HEK293 (cell line): Measurements from ENCODE around the gene C9orf85.

Source experiments
- CTCF ChIA-PET: fragments of 350-600 bp; formaldehyde crosslinking; extraction: SDS; loops from one replicate; lab custom pipeline; 2021; ENCODE audit warnings: antibody characterized with exemption; lab: Yijun Ruan, JAX
- POLR2A ChIA-PET: fragments of 300-600 bp; formaldehyde crosslinking; extraction: SDS; loops from one replicate; lab custom pipeline; 2020; ENCODE audit warnings: antibody characterized with exemption, inconsistent platforms; lab: Yijun Ruan, JAX
- H3K27ac ChIP-seq: fragments of 200-500 bp; sonication (Bioruptor generic); 2 replicates; pipeline ENCODE4 v1.5.1; 2014; ENCODE audit warnings: low read depth, low read length, control low read depth, inconsistent platforms; ENCODE audit errors: extremely low read depth
- H3K36me3 ChIP-seq, 2 experiments: fragments of 200-500 bp in 1 of 2; sonication (Bioruptor generic) in 1 of 2; 1 replicate in 1 of 2; 2 replicates in 1 of 2; pipeline ENCODE4 v1.5.1; 2014 to 2017; ENCODE audit warnings: inconsistent platforms in 2 of 2, low read length in 2 of 2; ENCODE audit not compliant: control insufficient read depth in 2 of 2, insufficient read depth in 1 of 2
- H3K4me1 ChIP-seq: fragments of 200-500 bp; sonication (Bioruptor generic); 2 replicates; pipeline ENCODE4 v1.5.1; 2014; ENCODE audit warnings: mild to moderate bottlenecking, low read length, inconsistent platforms; ENCODE audit not compliant: control insufficient read depth, insufficient read depth
- H3K4me3 ChIP-seq: 2 replicates; pipeline ENCODE4 v1.5.1; 2011; ENCODE audit warnings: low read depth, mild to moderate bottlenecking, control low read depth, low read length, moderate library complexity
- H3K9me3 ChIP-seq: fragments of 200-500 bp; sonication (Bioruptor generic); 2 replicates; pipeline ENCODE4 v1.5.1; 2014; ENCODE audit warnings: low read depth, low read length, inconsistent platforms; ENCODE audit not compliant: control insufficient read depth, insufficient read depth
- ZBTB1 ChIP-seq: fragments of 450-650 bp; formaldehyde crosslinking; IDR thresholded peaks from 2 replicates; pipeline ENCODE4 v1.5.1; 2016; ENCODE audit warnings: missing biosample characterization, missing genetic modification characterization
- ZFP37 ChIP-seq: fragments of 450-650 bp; formaldehyde crosslinking; IDR thresholded peaks from 2 replicates; pipeline ENCODE4 v1.5.1; 2016; ENCODE audit warnings: missing biosample characterization, missing genetic modification characterization
- ZNF157 ChIP-seq: fragments of 450-650 bp; formaldehyde crosslinking; IDR thresholded peaks from 2 replicates; pipeline ENCODE4 v1.5.1; 2016; ENCODE audit warnings: missing biosample characterization, missing genetic modification characterization
- ZNF169 ChIP-seq: fragments of 450-650 bp; formaldehyde crosslinking; IDR thresholded peaks from 2 replicates; pipeline ENCODE4 v1.5.1; 2016; ENCODE audit warnings: missing biosample characterization, missing genetic modification characterization
- ZNF335 ChIP-seq: fragments of 450-650 bp; formaldehyde crosslinking; conservative IDR thresholded peaks from 2 replicates; pipeline ENCODE4 v1.5.1; 2016; ENCODE audit warnings: missing biosample characterization, missing genetic modification characterization
- ZNF354C ChIP-seq: fragments of 450-650 bp; formaldehyde crosslinking; IDR thresholded peaks from 2 replicates; pipeline ENCODE4 v1.5.1; 2016; ENCODE audit warnings: missing biosample characterization, missing genetic modification characterization, low read depth, borderline replicate concordance
- ZNF558 ChIP-seq: fragments of 450-650 bp; formaldehyde crosslinking; IDR thresholded peaks from 2 replicates; pipeline ENCODE4 v1.5.1; 2016; ENCODE audit warnings: missing biosample characterization, missing genetic modification characterization
- ZNF610 ChIP-seq: fragments of 450-650 bp; formaldehyde crosslinking; IDR thresholded peaks from 2 replicates; pipeline ENCODE4 v1.5.1; 2016; ENCODE audit warnings: missing biosample characterization, missing genetic modification characterization, borderline replicate concordance
- TF ChIP-seq, protein P1 (sequence below): fragments of 450-650 bp; formaldehyde crosslinking; IDR thresholded peaks from 2 replicates; pipeline ENCODE4 v1.5.1; 2016; ENCODE audit warnings: missing biosample characterization, missing genetic modification characterization, borderline replicate concordance
- TF ChIP-seq, protein P2 (sequence below): fragments of 450-650 bp; formaldehyde crosslinking; IDR thresholded peaks from 2 replicates; pipeline ENCODE4 v1.5.1; 2016; ENCODE audit warnings: missing biosample characterization, missing genetic modification characterization
- TF ChIP-seq, protein P3 (sequence below): fragments of 450-650 bp; formaldehyde crosslinking; IDR thresholded peaks from 2 replicates; pipeline ENCODE4 v1.5.1; 2016; ENCODE audit warnings: missing biosample characterization, missing genetic modification characterization

C9orf85 gene

DNA sequence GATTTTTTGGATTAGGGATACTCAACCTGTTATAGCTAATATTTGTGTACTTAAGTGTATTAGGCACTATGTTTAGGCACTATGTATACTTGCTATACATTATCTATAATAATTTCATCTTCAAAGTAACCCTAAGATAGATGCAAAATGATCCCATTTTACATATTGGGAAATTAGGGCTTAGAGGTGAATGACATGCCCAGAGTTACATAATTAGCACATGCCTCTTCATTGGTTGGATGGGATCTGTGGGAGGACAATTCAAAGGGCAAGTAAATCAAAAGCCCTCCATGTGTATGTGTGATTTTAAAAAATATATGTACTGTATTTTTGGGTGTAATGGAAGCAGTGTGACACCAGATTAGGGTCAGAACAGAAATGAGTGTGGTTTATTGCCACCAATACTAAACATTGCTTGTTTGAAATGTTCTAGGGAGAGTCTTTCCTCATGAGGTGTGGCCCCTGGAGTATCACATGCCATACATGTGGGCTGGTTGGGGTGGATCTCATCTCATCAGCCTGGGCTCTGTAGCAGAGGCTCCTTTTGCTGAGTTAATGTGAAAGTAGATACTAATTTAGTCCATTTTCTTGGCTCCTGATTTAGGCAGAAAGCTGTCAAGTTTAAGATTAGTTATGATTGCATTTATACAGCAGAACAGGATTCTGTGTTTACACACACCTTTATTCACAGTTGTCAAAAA is 5.5 kb downstream of the C9orf85 start (continued):
- TF ChIP-seq, protein P1, sequence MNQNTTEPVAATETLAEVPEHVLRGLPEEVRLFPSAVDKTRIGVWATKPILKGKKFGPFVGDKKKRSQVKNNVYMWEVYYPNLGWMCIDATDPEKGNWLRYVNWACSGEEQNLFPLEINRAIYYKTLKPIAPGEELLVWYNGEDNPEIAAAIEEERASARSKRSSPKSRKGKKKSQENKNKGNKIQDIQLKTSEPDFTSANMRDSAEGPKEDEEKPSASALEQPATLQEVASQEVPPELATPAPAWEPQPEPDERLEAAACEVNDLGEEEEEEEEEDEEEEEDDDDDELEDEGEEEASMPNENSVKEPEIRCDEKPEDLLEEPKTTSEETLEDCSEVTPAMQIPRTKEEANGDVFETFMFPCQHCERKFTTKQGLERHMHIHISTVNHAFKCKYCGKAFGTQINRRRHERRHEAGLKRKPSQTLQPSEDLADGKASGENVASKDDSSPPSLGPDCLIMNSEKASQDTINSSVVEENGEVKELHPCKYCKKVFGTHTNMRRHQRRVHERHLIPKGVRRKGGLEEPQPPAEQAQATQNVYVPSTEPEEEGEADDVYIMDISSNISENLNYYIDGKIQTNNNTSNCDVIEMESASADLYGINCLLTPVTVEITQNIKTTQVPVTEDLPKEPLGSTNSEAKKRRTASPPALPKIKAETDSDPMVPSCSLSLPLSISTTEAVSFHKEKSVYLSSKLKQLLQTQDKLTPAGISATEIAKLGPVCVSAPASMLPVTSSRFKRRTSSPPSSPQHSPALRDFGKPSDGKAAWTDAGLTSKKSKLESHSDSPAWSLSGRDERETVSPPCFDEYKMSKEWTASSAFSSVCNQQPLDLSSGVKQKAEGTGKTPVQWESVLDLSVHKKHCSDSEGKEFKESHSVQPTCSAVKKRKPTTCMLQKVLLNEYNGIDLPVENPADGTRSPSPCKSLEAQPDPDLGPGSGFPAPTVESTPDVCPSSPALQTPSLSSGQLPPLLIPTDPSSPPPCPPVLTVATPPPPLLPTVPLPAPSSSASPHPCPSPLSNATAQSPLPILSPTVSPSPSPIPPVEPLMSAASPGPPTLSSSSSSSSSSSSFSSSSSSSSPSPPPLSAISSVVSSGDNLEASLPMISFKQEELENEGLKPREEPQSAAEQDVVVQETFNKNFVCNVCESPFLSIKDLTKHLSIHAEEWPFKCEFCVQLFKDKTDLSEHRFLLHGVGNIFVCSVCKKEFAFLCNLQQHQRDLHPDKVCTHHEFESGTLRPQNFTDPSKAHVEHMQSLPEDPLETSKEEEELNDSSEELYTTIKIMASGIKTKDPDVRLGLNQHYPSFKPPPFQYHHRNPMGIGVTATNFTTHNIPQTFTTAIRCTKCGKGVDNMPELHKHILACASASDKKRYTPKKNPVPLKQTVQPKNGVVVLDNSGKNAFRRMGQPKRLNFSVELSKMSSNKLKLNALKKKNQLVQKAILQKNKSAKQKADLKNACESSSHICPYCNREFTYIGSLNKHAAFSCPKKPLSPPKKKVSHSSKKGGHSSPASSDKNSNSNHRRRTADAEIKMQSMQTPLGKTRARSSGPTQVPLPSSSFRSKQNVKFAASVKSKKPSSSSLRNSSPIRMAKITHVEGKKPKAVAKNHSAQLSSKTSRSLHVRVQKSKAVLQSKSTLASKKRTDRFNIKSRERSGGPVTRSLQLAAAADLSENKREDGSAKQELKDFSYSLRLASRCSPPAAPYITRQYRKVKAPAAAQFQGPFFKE (tag by site-specific recombination): no peak
- TF ChIP-seq, protein P2, sequence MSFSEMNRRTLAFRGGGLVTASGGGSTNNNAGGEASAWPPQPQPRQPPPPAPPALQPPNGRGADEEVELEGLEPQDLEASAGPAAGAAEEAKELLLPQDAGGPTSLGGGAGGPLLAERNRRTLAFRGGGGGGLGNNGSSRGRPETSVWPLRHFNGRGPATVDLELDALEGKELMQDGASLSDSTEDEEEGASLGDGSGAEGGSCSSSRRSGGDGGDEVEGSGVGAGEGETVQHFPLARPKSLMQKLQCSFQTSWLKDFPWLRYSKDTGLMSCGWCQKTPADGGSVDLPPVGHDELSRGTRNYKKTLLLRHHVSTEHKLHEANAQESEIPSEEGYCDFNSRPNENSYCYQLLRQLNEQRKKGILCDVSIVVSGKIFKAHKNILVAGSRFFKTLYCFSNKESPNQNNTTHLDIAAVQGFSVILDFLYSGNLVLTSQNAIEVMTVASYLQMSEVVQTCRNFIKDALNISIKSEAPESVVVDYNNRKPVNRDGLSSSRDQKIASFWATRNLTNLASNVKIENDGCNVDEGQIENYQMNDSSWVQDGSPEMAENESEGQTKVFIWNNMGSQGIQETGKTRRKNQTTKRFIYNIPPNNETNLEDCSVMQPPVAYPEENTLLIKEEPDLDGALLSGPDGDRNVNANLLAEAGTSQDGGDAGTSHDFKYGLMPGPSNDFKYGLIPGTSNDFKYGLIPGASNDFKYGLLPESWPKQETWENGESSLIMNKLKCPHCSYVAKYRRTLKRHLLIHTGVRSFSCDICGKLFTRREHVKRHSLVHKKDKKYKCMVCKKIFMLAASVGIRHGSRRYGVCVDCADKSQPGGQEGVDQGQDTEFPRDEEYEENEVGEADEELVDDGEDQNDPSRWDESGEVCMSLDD (tag by site-specific recombination): no peak
- TF ChIP-seq ZNF157 (tag by site-specific recombination) (no peak), ZNF354C (tag by site-specific recombination) (no peak), ZBTB1 (tag by site-specific recombination) (no peak), ZNF169 (tag by site-specific recombination) (no peak), ZNF335 (tag by site-specific recombination) (no peak), ZNF558 (tag by site-specific recombination) (no peak)
- TF ChIP-seq, protein P3, sequence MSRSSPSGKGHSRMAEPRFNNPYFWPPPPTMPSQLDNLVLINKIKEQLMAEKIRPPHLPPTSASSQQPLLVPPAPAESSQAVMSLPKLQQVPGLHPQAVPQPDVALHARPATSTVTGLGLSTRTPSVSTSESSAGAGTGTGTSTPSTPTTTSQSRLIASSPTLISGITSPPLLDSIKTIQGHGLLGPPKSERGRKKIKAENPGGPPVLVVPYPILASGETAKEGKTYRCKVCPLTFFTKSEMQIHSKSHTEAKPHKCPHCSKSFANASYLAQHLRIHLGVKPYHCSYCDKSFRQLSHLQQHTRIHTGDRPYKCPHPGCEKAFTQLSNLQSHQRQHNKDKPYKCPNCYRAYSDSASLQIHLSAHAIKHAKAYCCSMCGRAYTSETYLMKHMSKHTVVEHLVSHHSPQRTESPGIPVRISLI (tag by site-specific recombination): no peak

DNA sequence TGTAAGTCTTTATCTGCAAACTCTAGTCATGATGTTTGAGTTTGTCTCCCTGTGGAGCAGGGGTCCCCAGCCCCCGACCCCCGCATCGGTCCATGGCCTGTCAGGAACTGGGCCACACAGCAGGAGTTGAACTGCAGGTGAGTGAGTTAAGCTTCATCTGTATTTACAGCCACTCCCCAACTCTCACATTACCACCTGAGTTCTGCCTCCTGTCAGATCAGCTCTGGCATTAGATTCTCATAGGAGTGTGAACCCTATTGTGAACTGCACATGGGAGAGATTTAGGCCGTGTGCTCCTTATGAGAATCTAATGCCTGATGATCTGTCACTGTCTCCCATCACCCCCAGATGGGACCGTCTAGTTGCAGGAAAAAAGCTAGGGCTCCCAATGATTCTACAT is 7.0 kb downstream of the C9orf85 start:
- H3K4me1 ChIP-seq: no peaks in the 10 kb centered on the region; the same call in 1 of the 2 replicates
- POLR2A ChIA-PET: no interaction called here
- H3K4me3 ChIP-seq: no peak overlapping the region
- no peaks in the 10 kb centered on the region for H3K9me3 ChIP-seq
- TF ChIP-seq ZFP37: no peak
- peak; percentile 94 for TF ChIP-seq ZNF610 (tag by site-specific recombination)
- no peak overlapping the region for H3K27ac ChIP-seq
- CTCF ChIA-PET: interaction anchor here (0.6 kb wide), 2 partner anchors 18 to 100 kb away, joined by 3 to 4 read pairs; no protein-coding TSS in a partner anchor
- peaks cover 0 to 8% of the 10 kb centered on the region in 2 experiments; a peak in 2 of 3 replicates for H3K36me3 ChIP-seq
